HG02970 (cell line): ENCODE data around the gene GPR108.
"Not testable (repeated sequence)": the region's sequence is repeated elsewhere in the genome, so short reads cannot be mapped to it uniquely, and the experiment has no call there.

Experiments
- ATAC-seq: cut with Tn5 transposase; IDR thresholded peaks from one replicate; pipeline ENCODE4 v1.9.1; 2021; ENCODE audit warnings: mild to moderate bottlenecking, moderate library complexity, moderate number of reproducible peaks; ENCODE audit not compliant: unreplicated experiment, low FRiP score

GPR108 gene

DNA sequence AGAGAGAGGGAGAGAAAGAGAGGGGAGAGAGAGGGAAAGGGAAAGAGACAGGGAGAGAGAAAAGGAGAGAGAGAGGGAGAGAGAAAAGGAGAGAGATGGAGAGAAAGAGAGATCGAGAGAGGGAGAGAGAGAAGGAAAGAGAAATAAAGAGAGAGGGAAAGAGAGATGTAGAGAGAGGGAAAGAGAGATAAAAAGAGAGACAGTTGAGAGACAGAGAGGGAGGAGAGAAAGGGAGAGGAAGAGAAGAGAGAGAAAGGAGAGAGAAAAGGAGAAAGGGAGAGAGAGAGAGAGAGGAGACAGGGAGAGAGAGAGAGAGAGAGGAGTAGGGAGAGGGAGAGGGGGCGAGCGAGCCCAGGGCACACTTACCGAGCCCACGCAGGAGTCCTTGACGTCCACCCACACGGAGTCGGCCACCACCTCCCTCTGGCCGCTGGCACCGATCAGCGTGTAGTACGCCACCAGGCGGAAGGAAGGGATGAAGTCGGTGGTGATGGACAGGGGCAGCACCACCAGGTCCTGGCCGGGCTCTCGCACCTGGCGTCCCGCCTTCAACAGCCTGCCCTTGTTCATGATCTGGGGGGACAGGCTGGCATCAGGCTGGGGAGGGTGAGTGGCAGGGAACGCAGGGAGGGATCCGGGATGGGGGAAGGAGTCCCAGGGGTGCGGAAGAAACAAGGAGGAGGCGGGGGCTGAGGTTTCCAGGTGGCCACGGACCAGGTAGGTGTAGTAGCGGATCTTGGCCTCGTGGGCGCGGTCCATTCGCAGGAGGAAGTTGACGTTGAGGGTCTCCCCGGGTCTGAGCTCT lies 26.9 kb downstream of the GPR108 start:
- no peak for ATAC-seq

- no peak for ATAC-seq
These were observed 27.8 kb downstream of the GPR108 start for GRCh38 chr19:6709549-6709948.

- ATAC-seq: not testable (repeated sequence)
These were observed 28.5 kb downstream of the GPR108 start for GRCh38 chr19:6708913-6709312.

DNA sequence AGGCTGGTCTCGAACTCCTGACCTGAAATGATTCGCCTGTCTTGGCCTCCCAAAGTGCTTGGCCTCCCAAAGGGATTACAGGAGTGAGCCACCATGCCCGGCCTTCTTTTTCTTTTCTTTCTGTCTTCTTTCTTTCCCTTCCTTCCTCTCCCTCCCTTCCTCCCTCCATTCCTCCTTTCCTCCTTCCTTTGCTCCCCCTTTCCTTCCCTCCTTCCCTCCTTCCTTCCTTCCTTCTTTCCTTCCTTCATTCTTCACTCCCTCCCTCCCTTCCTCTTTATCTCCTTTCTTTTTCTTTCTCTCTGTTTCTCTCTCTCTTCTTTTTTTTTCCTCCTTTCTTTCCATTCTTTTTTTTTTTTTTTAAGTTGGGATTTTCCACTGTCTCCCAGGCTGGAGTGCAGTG lies 29.0 kb downstream of the GPR108 start:
- ATAC-seq: no peak

- no peak for ATAC-seq
These were observed 29.7 kb downstream of the GPR108 start for GRCh38 chr19:6707658-6708018.

- ATAC-seq: no peak
These were observed 30.2 kb downstream of the GPR108 start for GRCh38 chr19:6707011-6707657.

DNA sequence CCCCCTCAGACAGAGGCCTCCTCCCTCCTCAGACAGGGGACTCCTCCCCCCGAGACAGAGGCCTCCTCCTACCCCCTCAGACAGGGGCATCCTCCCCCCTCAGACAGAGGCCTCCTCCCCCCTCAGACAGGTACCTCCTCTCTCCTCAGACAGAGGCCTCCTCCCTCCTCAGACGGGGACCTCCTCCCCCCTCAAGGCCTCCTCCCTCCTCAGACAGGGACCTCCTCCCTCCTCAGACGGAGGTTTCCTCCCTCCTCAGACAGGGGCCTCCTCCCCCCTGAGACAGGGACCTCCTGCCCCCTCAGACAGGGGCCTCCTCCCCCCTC lies 30.8 kb downstream of the GPR108 start:
- ATAC-seq: no peak

- ATAC-seq: no peak
These were observed 31.3 kb downstream of the GPR108 start for GRCh38 chr19:6705931-6706632.

GRCh38 chr19:6700586-6701316 lies 36.6 kb downstream of the GPR108 start:
- ATAC-seq: no peak

- ATAC-seq: no peak
These were observed 37.4 kb downstream of the GPR108 start for GRCh38 chr19:6699935-6700334.

DNA sequence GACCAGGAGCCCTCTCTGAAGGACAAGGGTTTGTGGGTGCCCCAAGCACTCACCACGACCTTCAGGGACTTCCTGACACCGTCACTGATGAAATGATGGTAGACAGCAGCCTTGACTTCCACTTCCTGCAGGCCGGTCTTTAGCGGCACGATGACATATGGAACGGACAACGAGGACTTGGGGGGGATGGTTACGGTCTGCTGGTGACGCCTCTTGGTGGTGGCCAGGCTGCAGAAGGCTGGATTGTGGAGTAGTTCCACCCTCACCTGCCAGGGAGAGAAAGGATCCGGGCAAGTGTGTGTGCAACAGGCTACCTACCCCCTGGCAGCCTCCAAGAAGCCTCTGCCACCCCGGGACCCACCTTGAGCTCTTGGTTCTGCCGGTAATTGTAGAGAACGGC lies 40.1 kb downstream of the GPR108 start:
- no peak for ATAC-seq

DNA sequence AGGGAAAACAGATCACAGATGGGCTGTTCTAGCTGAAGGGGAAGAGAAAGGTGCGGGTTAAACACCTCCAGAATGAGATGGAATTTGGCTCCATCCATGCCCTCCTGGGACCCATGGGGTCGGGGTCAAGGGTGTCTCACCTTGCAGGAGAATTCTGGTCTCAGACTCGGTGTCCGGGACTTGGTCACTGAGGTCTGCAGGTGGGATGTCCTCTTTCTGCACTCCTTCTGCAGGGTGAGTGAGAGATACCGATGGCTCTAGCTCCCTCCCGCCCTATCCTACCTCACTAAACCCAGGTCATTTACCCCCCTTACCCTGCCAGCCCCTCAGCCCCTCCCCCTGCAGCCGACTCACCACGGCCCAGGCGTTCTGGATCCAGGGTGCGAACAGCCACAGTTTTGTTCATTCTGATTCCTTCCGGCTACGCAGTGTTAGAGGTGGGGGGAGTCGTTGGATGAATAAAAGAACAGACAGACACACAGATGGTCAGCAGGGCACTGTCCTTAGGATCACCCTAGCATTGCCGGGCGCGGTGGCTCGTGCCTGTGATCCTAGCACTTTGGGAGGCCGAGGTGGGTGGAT lies 41.0 kb downstream of the GPR108 start:
- no peak for ATAC-seq

GRCh38 chr19:6694147-6694815 lies 43.1 kb downstream of the GPR108 start:
- no peak for ATAC-seq

DNA sequence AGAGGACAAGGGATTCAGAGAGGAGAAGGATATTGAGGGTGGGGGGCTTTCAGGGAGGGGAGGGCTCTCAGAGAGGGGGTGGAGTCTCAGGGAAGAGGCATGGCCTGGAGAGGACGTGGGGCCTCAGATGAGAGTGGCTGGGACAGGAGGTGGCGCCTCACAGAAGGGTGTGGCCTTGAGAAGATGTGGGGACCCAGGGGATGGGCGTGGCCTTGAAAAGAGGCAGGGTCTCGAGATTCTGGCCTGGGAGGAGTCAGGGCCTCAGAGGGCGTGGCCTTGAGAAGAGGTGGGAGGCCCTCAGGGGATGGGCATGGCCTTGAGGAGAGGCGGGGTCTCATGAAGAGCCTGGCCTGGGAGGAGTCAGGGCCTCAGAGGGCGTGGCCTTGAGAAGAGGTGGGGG lies 43.7 kb downstream of the GPR108 start:
- ATAC-seq: no peak

- ATAC-seq: no peak
These were observed 44.3 kb downstream of the GPR108 start for GRCh38 chr19:6693056-6693471.

GRCh38 chr19:6692027-6692426 lies 45.4 kb downstream of the GPR108 start:
- ATAC-seq: no peak

GRCh38 chr19:6691342-6691741 lies 46.0 kb downstream of the GPR108 start:
- no peak for ATAC-seq

GRCh38 chr19:6690160-6690885 lies 47.1 kb downstream of the GPR108 start:
- ATAC-seq: no peak

DNA sequence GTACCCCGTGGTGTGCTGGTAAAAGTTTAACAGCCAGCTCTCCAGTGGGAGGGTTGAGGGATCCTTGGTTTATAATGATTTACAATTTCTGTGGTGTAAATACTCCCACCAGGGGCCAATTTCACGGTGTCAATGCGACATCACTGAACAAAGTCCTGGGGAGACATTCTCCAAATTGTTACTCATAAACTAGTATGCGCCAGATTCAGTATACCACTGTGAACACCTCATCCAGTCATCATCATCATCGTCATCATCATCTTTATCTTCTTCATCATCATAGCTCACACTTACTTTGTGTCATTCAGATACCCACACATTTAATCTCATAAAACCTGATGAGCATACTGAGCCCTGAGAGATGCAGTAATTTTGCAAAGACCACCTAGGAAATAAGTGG lies 50.3 kb downstream of the GPR108 start:
- no peak for ATAC-seq

DNA sequence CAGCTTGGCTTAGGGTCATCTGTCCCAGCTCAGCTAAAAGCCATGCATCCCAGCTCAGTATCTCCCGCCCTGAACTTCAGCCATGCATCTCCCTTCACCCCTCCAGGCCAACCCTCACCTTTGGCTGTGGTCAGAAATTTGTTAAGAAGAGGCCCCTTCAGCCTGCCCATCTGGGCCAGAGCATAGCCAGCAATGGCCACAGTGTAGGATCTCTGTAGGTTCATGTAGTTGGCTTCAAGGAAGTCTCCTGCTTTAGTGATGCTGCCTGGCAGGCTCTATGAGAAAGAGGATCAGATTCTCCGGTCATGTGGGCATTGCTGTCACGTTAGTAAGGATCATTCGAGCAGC lies 50.8 kb downstream of the GPR108 start:
- no peak for ATAC-seq
